ENCODE data around the gene TAOK1.

TAOK1 gene

GRCh38 chr17:29587591-29587990 is 197.4 kb downstream of the TAOK1 start:
- H3K4me3 ChIP-seq (ENCODE audit: low read length), result peak overlapping the region; percentile 92
- TF ChIP-seq CTCF (IDR thresholded peaks at IDR 0.05; ENCODE audit: low read depth, low read length, poor library complexity, severe bottlenecking) (no peak), EZH2phosphoT487 (IDR thresholded peaks at IDR 0.05; ENCODE audit: borderline replicate concordance, low read length) (no peak)
- H3K36me3 ChIP-seq (ENCODE audit: control insufficient read depth, low read length), result peaks cover 20% of the 10 kb centered on the region
- no peaks in the 10 kb centered on the region for H3K9me2 ChIP-seq (replicated peaks; ENCODE audit: control insufficient read depth, low read length)
- H3K27ac ChIP-seq (ENCODE audit: low read depth, low read length), result no peak overlapping the region
- H3K4me2 ChIP-seq (ENCODE audit: low read length), result peak overlapping the region; percentile 83
- H3K27me3 ChIP-seq (ENCODE audit: control insufficient read depth, low read length), result no peaks in the 10 kb centered on the region
- no peaks in the 10 kb centered on the region for H3K9me3 ChIP-seq (ENCODE audit: control insufficient read depth, insufficient read depth, low read length)
- peaks cover 72% of the 10 kb centered on the region for H3K79me2 ChIP-seq (ENCODE audit: control insufficient read depth, low read length)
- peaks cover 20% of the 10 kb centered on the region for H4K20me1 ChIP-seq (ENCODE audit: control insufficient read depth, insufficient read depth, low read depth, low read length)
- peaks cover 74% of the 10 kb centered on the region for H3K4me1 ChIP-seq (ENCODE audit: control insufficient read depth, low read length)
- H3F3A ChIP-seq (ENCODE audit: control insufficient read depth, insufficient read depth), result peaks cover 13% of the 10 kb centered on the region

DNA sequence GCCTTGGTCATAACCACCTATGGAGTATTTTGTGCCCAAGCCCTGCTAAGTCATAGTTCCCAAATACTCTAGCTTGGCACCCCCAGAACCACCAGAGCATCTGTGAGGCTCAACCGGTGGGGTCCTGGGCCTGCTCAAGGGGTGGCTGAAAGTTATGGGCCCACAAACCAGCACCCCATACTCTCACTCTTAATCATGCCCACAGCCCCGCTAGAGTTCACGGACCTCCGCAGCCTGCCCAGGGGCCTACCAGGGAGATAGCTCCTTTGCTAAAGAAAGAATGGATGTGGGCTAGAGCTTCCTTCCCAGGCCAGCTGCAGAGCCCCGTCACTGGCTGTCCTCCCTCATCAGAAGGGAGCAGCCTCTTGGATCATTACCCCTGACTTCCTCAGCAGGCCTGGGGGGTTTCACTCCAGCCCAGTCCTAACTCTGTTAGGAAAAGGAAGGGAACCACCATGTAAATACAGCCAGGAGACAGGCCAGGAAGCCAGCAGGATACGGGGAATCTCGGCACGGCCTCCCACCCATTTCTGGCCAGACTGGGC is 197.9 kb downstream of the TAOK1 start:
- peaks cover 15% of the 10 kb centered on the region for H3K36me3 ChIP-seq (ENCODE audit: control insufficient read depth, low read length)
- H3K9me3 ChIP-seq (ENCODE audit: control insufficient read depth, insufficient read depth, low read length), result no peaks in the 10 kb centered on the region
- peaks cover 20% of the 10 kb centered on the region for H4K20me1 ChIP-seq (ENCODE audit: control insufficient read depth, insufficient read depth, low read depth, low read length)
- H3K79me2 ChIP-seq (ENCODE audit: control insufficient read depth, low read length), result peaks cover 67% of the 10 kb centered on the region
- H3K4me1 ChIP-seq (ENCODE audit: control insufficient read depth, low read length), result peaks cover 77% of the 10 kb centered on the region
- H3K4me3 ChIP-seq (ENCODE audit: low read length), result peak overlapping the region; percentile 92
- TF ChIP-seq EZH2phosphoT487 (IDR thresholded peaks at IDR 0.05; ENCODE audit: borderline replicate concordance, low read length) (no peak), CTCF (IDR thresholded peaks at IDR 0.05; ENCODE audit: low read depth, low read length, poor library complexity, severe bottlenecking) (no peak)
- no peaks in the 10 kb centered on the region for H3K27me3 ChIP-seq (ENCODE audit: control insufficient read depth, low read length)
- H3F3A ChIP-seq (ENCODE audit: control insufficient read depth, insufficient read depth), result peaks cover 13% of the 10 kb centered on the region
- H3K4me2 ChIP-seq (ENCODE audit: low read length), result peak overlapping the region; percentile 83
- H3K27ac ChIP-seq (ENCODE audit: low read depth, low read length), result peak overlapping the region; percentile 35
- no peaks in the 10 kb centered on the region for H3K9me2 ChIP-seq (replicated peaks; ENCODE audit: control insufficient read depth, low read length)

- H3K9me3 ChIP-seq (ENCODE audit: control insufficient read depth, insufficient read depth, low read length), result no peaks in the 10 kb centered on the region
- TF ChIP-seq EZH2phosphoT487 (IDR thresholded peaks at IDR 0.05; ENCODE audit: borderline replicate concordance, low read length) (no peak), CTCF (IDR thresholded peaks at IDR 0.05; ENCODE audit: low read depth, low read length, poor library complexity, severe bottlenecking) (no peak)
- H3K4me3 ChIP-seq (ENCODE audit: low read length), result peak overlapping the region; percentile 92
- peaks cover 20% of the 10 kb centered on the region for H4K20me1 ChIP-seq (ENCODE audit: control insufficient read depth, insufficient read depth, low read depth, low read length)
- peaks cover 78% of the 10 kb centered on the region for H3K4me1 ChIP-seq (ENCODE audit: control insufficient read depth, low read length)
- no peaks in the 10 kb centered on the region for H3K27me3 ChIP-seq (ENCODE audit: control insufficient read depth, low read length)
- H3K27ac ChIP-seq (ENCODE audit: low read depth, low read length), result peak overlapping the region; percentile 35
- H3F3A ChIP-seq (ENCODE audit: control insufficient read depth, insufficient read depth), result peaks cover 13% of the 10 kb centered on the region
- peaks cover 64% of the 10 kb centered on the region for H3K79me2 ChIP-seq (ENCODE audit: control insufficient read depth, low read length)
- peaks cover 8% of the 10 kb centered on the region; the same call in 1 of the 2 replicates for H3K36me3 ChIP-seq (ENCODE audit: control insufficient read depth, low read length)
- no peaks in the 10 kb centered on the region for H3K9me2 ChIP-seq (replicated peaks; ENCODE audit: control insufficient read depth, low read length)
- H3K4me2 ChIP-seq (ENCODE audit: low read length), result peak overlapping the region; percentile 83
Observed at GRCh38 chr17:29588562-29589411, 198.6 kb downstream of the TAOK1 start.
